ENCODE results near the gene ACTG1. TPM values are rescaled to one million over a fixed set of nuclear protein-coding genes. Genes with fewer than 3 reads are reported as not detected.

Gene ACTG1
- total RNA-seq, 1 donor from 2014 or later = 2,441 TPM

DNA sequence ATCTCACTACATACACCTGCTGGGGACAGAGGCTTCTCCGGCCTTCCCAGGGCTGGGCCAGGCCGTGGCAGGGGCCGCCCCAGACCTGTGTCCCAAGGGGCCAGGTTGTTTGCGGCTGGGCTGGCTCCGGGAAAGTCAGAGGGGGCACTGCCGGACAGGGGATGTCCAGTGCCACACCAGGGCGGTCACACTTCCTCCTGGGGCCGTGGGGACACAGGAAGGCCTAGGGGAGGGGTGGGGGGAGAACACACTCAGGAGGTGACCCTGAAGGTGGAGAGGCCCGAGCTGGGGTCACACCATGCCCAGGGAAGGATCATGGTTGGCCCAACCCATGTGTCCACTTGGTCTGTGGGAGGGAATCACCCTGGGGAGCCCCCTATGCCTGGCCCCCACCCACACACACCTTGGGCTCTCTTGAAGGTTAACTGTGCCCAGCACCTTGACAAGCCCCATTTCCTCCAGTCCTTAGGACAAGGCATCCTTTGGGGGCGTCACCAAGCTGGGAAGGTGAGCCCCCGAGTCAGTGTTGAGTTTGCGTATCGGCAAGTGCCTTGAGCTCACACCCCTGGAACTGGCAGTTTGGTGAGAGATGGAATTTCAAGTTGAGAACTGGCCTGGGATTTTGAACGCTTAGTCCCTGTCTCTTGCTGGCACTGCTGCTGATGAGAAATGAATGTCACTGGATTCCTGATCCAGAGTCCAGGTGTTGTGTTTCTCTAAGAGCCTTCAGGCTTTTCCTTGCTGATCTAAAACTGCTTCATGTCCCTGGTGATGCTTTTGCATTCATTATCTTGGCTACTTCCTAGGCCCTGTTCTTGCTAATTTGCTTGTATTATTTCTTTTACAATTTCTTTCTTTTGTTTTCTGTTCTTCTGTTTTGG, 7.7 kb upstream of the ACTG1 start:
- intact Hi-C loops (cut with DNase I) = no loop called here
- TF ChIP-seq POLR2A (IDR thresholded peaks at IDR 0.05) = no peak
- TF ChIP-seq POLR2AphosphoS5 (IDR thresholded peaks at IDR 0.05; ENCODE audit: insufficient read depth in 1 of 2, low read depth in 1 of 2) = no peak
- no peak for TF ChIP-seq CTCF (IDR thresholded peaks at IDR 0.05)
- no peaks in the 10 kb centered on the region for H3K36me3 ChIP-seq
- DNase-seq (ENCODE audit: extremely low spot score in 2 of 2) = no peak
- peaks cover 8% of the 10 kb centered on the region for H3K27me3 ChIP-seq
- no peak overlapping the region for H3K27ac ChIP-seq
- H3K4me3 ChIP-seq = no peak overlapping the region
- H3K4me1 ChIP-seq = peaks cover 57% of the 10 kb centered on the region
- H3K9me3 ChIP-seq = no peaks in the 10 kb centered on the region

GRCh38 chr17:81519284-81520020, 6.9 kb upstream of the ACTG1 start:
- TF ChIP-seq POLR2A (IDR thresholded peaks at IDR 0.05) = no peak
- TF ChIP-seq CTCF (IDR thresholded peaks at IDR 0.05) = peak; percentile 19 to 33 (median 24)
- H3K27me3 ChIP-seq = peaks cover 8% of the 10 kb centered on the region

GRCh38 chr17:81518785-81519283, 6.2 kb upstream of the ACTG1 start:
- H3K36me3 ChIP-seq = no peaks in the 10 kb centered on the region
- peaks cover 57% of the 10 kb centered on the region for H3K4me1 ChIP-seq
- TF ChIP-seq CTCF (IDR thresholded peaks at IDR 0.05) (no peak), POLR2A (IDR thresholded peaks at IDR 0.05) (no peak), POLR2AphosphoS5 (IDR thresholded peaks at IDR 0.05; ENCODE audit: insufficient read depth in 1 of 2, low read depth in 1 of 2) (no peak)
- H3K27ac ChIP-seq = peak overlapping the region; percentile 51
- peaks cover 8% of the 10 kb centered on the region for H3K27me3 ChIP-seq
- no peak for DNase-seq (ENCODE audit: extremely low spot score in 2 of 2)
- no peaks in the 10 kb centered on the region for H3K9me3 ChIP-seq
- peak overlapping the region; percentile 66 to 93 for H3K4me3 ChIP-seq
- intact Hi-C loops (cut with DNase I) = no loop called here

More at GRCh38 chr17:81519284-81520020, 6.9 kb upstream of the ACTG1 start:
- Histone ChIP-seq H3K9me3 (no peaks in the 10 kb centered on the region), H3K4me3 (peak overlapping the region; percentile 66 to 93), H3K36me3 (no peaks in the 10 kb centered on the region), H3K27ac (peak overlapping the region; percentile 51), H3K4me1 (peaks cover 57% of the 10 kb centered on the region)
- DNase-seq (ENCODE audit: extremely low spot score in 2 of 2) = no peak
- intact Hi-C loops (cut with DNase I) = no loop called here

- DNase-seq (ENCODE audit: extremely low spot score in 2 of 2) = no peak
- Histone ChIP-seq H3K9me3 (no peaks in the 10 kb centered on the region), H3K27me3 (peaks cover 6% of the 10 kb centered on the region), H3K36me3 (no peaks in the 10 kb centered on the region), H3K27ac (peak overlapping the region; percentile 51), H3K4me3 (peak overlapping the region; percentile 66 to 93), H3K4me1 (peaks cover 52% of the 10 kb centered on the region)
- TF ChIP-seq POLR2AphosphoS5 (IDR thresholded peaks at IDR 0.05; ENCODE audit: insufficient read depth in 1 of 2, low read depth in 1 of 2) = peak in 1 of 2 donors; percentile 32
- TF ChIP-seq CTCF (IDR thresholded peaks at IDR 0.05) = no peak
- intact Hi-C loops (cut with DNase I) = no loop called here
These were observed 5.7 kb upstream of the ACTG1 start for GRCh38 chr17:81518113-81518784.

All from vagina (tissue), 2 donors.